OCI-LY1 (cell line): ENCODE results near the gene LRRC32.

ENCODE experiments used
- H2AFZ ChIP-seq: fragments of 200-600 bp; sonication (generic), shearing (Covaris generic); 2 replicates; pipeline ENCODE4 v1.6.0; 2014; ENCODE audit warnings: antibody characterized with exemption, mild to moderate bottlenecking, low read length
- H3F3A ChIP-seq: fragments of 200-600 bp; sonication (generic), shearing (Covaris generic); 2 replicates; pipeline ENCODE4 v1.6.0; 2014; ENCODE audit warnings: mild to moderate bottlenecking, antibody characterized with exemption, low read length, moderate library complexity; ENCODE audit not compliant: insufficient read depth
- H3K27ac ChIP-seq: fragments of 200-600 bp; sonication (generic); 2 replicates; pipeline ENCODE4 v1.5.1; 2014; ENCODE audit warnings: low read length, mixed run types, mild to moderate bottlenecking, low read depth; ENCODE audit not compliant: poor library complexity, severe bottlenecking
- H3K27me3 ChIP-seq: fragments of 200-600 bp; sonication (generic); 2 replicates; pipeline ENCODE4 v1.6.0; 2014; ENCODE audit warnings: antibody characterized with exemption, mild to moderate bottlenecking, low read length, moderate library complexity; ENCODE audit not compliant: insufficient read depth
- H3K36me3 ChIP-seq: fragments of 200-600 bp; sonication (generic); 2 replicates; pipeline ENCODE4 v1.6.1; 2014; ENCODE audit warnings: mild to moderate bottlenecking, antibody characterized with exemption, low read length, moderate library complexity, mixed read lengths; ENCODE audit not compliant: insufficient read depth
- H3K4me1 ChIP-seq: fragments of 200-600 bp; sonication (generic); 2 replicates; pipeline ENCODE4 v1.5.1; 2014; ENCODE audit warnings: mild to moderate bottlenecking, low read length, moderate library complexity; ENCODE audit not compliant: insufficient read depth, severe bottlenecking
- H3K4me2 ChIP-seq: fragments of 200-600 bp; sonication (generic), shearing (Covaris generic); 2 replicates; pipeline ENCODE4 v1.6.1; 2014; ENCODE audit warnings: low read length
- H3K4me3 ChIP-seq: fragments of 200-600 bp; sonication (generic); 2 replicates; pipeline ENCODE4 v1.5.1; 2014; ENCODE audit warnings: low read length, low read depth, mild to moderate bottlenecking, mixed read lengths; ENCODE audit not compliant: poor library complexity, severe bottlenecking
- H3K79me2 ChIP-seq: fragments of 200-600 bp; shearing (Covaris generic); 2 replicates; pipeline ENCODE4 v1.6.1; 2016; ENCODE audit warnings: mixed run types, low read length, mixed read lengths; ENCODE audit not compliant: insufficient read depth
- H3K9ac ChIP-seq: fragments of 200-600 bp; sonication (generic), shearing (Covaris generic); 2 replicates; pipeline ENCODE4 v1.6.1; 2014; ENCODE audit warnings: mild to moderate bottlenecking, low read length, mixed read lengths
- H3K9me2 ChIP-seq: fragments of 200-600 bp; sonication (generic), shearing (Covaris generic); 2 replicates; pipeline ENCODE4 v1.6.1; 2014; ENCODE audit warnings: low read depth, mild to moderate bottlenecking, low read length, mixed read lengths
- H3K9me3 ChIP-seq: fragments of 200-600 bp; shearing (Covaris generic); 2 replicates; pipeline ENCODE4 v1.6.1; 2014; ENCODE audit warnings: low read length, mixed read lengths
- H4K20me1 ChIP-seq: fragments of 200-600 bp; sonication (generic), shearing (Covaris generic); 2 replicates; pipeline ENCODE4 v1.6.0; 2016; ENCODE audit warnings: mild to moderate bottlenecking, low read length; ENCODE audit not compliant: insufficient read depth
- EZH2 ChIP-seq: fragments of 200-600 bp; sonication (generic), shearing (Covaris generic); IDR thresholded peaks from 2 replicates; pipeline ENCODE4 v1.8.0; 2017; ENCODE audit warnings: borderline replicate concordance, mixed run types, mild to moderate bottlenecking, antibody characterized with exemption, low read length, moderate library complexity, mixed read lengths
- TF ChIP-seq, protein P1 (sequence below): fragments of 200-600 bp; sonication (generic), shearing (Covaris generic); IDR thresholded peaks from 2 replicates; pipeline ENCODE4 v1.5.1; 2017; ENCODE audit warnings: mild to moderate bottlenecking, antibody characterized with exemption, low read length, moderate library complexity, mixed read lengths

LRRC32 gene

DNA sequence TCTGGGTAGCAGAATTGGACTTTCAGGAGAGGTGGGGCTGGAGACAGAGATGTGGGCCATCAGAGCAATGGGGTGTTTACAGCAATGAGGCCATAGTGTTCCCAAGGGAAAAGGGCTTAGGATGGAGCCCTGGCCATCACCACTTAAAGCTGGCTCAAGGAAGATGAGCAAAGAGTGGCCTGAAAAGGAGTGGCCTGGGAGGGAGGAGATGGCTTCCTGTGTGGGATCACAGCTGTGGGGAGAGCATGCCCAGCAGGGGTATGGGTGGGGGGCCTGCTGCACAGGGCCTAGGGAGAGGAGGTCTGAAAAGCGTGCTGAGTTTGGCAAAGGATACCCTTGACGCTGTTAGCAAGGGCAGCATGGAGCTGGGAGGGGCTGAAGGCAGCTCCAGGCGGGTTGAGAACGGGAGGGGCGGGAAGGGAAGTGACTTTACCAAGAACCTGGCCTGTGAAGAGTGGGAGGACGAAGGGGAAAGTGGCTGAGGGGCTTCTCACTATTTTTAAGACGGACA, 13.9 kb downstream of the LRRC32 start:
- no peak for TF ChIP-seq EZH2
- TF ChIP-seq, protein P1, sequence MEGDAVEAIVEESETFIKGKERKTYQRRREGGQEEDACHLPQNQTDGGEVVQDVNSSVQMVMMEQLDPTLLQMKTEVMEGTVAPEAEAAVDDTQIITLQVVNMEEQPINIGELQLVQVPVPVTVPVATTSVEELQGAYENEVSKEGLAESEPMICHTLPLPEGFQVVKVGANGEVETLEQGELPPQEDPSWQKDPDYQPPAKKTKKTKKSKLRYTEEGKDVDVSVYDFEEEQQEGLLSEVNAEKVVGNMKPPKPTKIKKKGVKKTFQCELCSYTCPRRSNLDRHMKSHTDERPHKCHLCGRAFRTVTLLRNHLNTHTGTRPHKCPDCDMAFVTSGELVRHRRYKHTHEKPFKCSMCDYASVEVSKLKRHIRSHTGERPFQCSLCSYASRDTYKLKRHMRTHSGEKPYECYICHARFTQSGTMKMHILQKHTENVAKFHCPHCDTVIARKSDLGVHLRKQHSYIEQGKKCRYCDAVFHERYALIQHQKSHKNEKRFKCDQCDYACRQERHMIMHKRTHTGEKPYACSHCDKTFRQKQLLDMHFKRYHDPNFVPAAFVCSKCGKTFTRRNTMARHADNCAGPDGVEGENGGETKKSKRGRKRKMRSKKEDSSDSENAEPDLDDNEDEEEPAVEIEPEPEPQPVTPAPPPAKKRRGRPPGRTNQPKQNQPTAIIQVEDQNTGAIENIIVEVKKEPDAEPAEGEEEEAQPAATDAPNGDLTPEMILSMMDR: no peak
- no peak overlapping the region for H2AFZ ChIP-seq
- no peaks in the 10 kb centered on the region for H3K9me2 ChIP-seq
- no peak overlapping the region for H3K4me2 ChIP-seq
- H3K4me3 ChIP-seq: no peak overlapping the region
- no peak overlapping the region for H3K27ac ChIP-seq
- H3K9ac ChIP-seq: no peak overlapping the region
- H4K20me1 ChIP-seq: no peaks in the 10 kb centered on the region
- no peaks in the 10 kb centered on the region for H3K4me1 ChIP-seq
- H3K9me3 ChIP-seq: no peaks in the 10 kb centered on the region
- H3K79me2 ChIP-seq: no peaks in the 10 kb centered on the region
- no peaks in the 10 kb centered on the region for H3K27me3 ChIP-seq
- no peaks in the 10 kb centered on the region for H3F3A ChIP-seq
- H3K36me3 ChIP-seq: no peaks in the 10 kb centered on the region

DNA sequence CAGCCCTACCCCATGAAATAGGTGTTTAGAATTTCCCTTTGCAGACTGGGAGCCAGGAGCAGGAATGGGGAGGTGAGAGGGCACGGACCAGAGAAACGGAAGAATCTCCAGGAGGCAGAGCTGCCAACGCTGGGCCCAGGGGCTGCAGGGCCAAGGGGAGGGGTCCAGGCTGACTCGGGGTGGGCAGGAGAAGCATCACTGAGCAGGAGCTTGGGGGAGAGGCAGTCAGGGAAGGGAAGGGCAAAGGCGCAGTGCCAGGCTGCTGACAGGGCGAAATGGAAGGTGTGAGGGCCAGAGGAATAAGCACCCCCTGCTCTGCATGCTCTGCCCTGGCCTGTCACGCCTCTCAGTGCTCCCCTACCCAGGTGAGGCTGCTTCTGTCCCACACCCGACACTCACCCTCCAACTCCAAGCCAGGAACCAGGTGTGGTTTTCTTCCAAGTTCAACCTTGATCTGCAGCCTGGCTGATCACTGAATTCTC, 14.5 kb downstream of the LRRC32 start:
- Histone ChIP-seq H3K79me2 (no peaks in the 10 kb centered on the region), H3K4me3 (no peak overlapping the region), H3K4me2 (no peak overlapping the region), H3K4me1 (no peaks in the 10 kb centered on the region), H3K9me3 (no peaks in the 10 kb centered on the region), H3K36me3 (no peaks in the 10 kb centered on the region), H3K27ac (no peak overlapping the region), H4K20me1 (no peaks in the 10 kb centered on the region), H3F3A (no peaks in the 10 kb centered on the region), H3K9ac (no peak overlapping the region), H3K9me2 (no peaks in the 10 kb centered on the region), H2AFZ (no peak overlapping the region), H3K27me3 (no peaks in the 10 kb centered on the region)
- no peak for TF ChIP-seq EZH2
- TF ChIP-seq, protein P1: no peak

DNA sequence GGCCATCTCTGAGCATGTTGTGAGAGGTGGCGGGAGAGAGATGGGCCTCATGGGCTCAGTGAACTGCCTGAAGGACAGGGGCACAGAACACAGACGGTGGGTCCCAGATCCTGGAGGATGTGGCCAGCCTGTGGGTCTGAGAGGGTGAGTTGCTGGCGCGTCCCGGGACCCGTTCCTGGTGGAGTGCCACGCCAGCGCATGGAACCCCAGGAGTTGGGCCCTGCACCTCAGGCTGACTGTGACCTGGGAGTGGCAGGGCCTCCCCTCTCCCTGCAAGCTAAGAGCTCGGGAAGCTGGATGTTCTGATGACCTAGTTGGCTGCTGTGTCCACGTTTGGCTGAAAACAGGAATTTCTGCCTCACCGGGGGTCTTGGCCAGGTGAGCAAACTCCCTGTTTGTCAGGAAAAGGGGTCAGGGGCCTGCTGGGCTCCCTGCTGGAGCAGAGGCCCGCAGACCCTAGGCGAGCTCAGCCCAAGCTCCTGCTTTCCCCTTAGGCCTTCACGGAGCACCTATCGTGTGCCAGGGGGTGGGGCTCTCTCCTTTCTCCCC, 15.0 kb downstream of the LRRC32 start:
- Histone ChIP-seq H3K9me3 (no peaks in the 10 kb centered on the region), H2AFZ (no peak overlapping the region), H3K27ac (no peak overlapping the region), H4K20me1 (no peaks in the 10 kb centered on the region), H3K36me3 (no peaks in the 10 kb centered on the region), H3F3A (no peaks in the 10 kb centered on the region), H3K27me3 (no peaks in the 10 kb centered on the region), H3K9me2 (no peaks in the 10 kb centered on the region), H3K79me2 (no peaks in the 10 kb centered on the region), H3K9ac (no peak overlapping the region), H3K4me2 (no peak overlapping the region), H3K4me3 (no peak overlapping the region), H3K4me1 (no peaks in the 10 kb centered on the region)
- TF ChIP-seq EZH2: no peak
- TF ChIP-seq, protein P1: no peak
